Testis (tissue), 2 donors: ENCODE measurements around the gene PXK.

Experiments
- CTCF ChIP-seq, 3 experiments: fragments of 450-650 bp in 2 of 3; fragments of 200-600 bp in 1 of 3; sonication (generic) in 1 of 3; IDR thresholded peaks; one replicate each; pipeline ENCODE4 v1.5.1; 2016 to 2019; ENCODE audit warnings: antibody characterized with exemption in 3 of 3, mild to moderate bottlenecking in 2 of 3, moderate library complexity in 1 of 3
- POLR2A ChIP-seq: fragments of 450-650 bp; IDR thresholded peaks from one replicate; pipeline ENCODE4 v1.6.1; 2017; ENCODE audit warnings: antibody characterized with exemption, mild to moderate bottlenecking, moderate library complexity

GRCh38 chr3:58349792-58350626 lies 17.3 kb downstream of the PXK start:
- no peak for TF ChIP-seq POLR2A
- TF ChIP-seq CTCF (IDR thresholded peaks at IDR 0.05): no peak
